ENCODE measurements around the gene MAN2A2. TPM values are rescaled to one million over a fixed set of nuclear protein-coding genes. Genes with fewer than 3 reads are reported as not detected.

The MAN2A2 gene
- total RNA-seq, 1 experiment from 2014 or later = 31.0 TPM

- H3K36me3 Mint-ChIP-seq = peaks cover 72% of the 10 kb centered on the region
- H3K4me3 Mint-ChIP-seq = no peak overlapping the region
- no peak for DNase-seq (ENCODE audit: low spot score)
- H3K27ac Mint-ChIP-seq = no peak overlapping the region
- no peaks in the 10 kb centered on the region for H3K4me1 Mint-ChIP-seq
- POLR2A ChIA-PET = no interaction called here
- TF ChIP-seq SP1 (CRISPR knock-in tag; conservative IDR thresholded peaks at IDR 0.05) (no peak), HMGA2 (CRISPR knock-in tag; IDR thresholded peaks at IDR 0.05) (no peak), OVOL2 (CRISPR knock-in tag; IDR thresholded peaks at IDR 0.05; ENCODE audit: borderline replicate concordance) (no peak), ESRRA (CRISPR knock-in tag; IDR thresholded peaks at IDR 0.05; ENCODE audit: borderline replicate concordance) (no peak), IRF1 (CRISPR knock-in tag; IDR thresholded peaks at IDR 0.05) (no peak), ZNF425 (CRISPR knock-in tag; conservative IDR thresholded peaks at IDR 0.05) (no peak), IRF2 (CRISPR knock-in tag; IDR thresholded peaks at IDR 0.05; ENCODE audit: borderline replicate concordance, low read depth) (no peak), MYBL2 (CRISPR knock-in tag; IDR thresholded peaks at IDR 0.05) (no peak), ZNF281 (CRISPR knock-in tag; IDR thresholded peaks at IDR 0.05) (no peak), ZNF138 (CRISPR knock-in tag; conservative IDR thresholded peaks at IDR 0.05) (no peak), CDX4 (CRISPR knock-in tag; IDR thresholded peaks at IDR 0.05; ENCODE audit: borderline replicate concordance) (no peak)
- H3K27me3 Mint-ChIP-seq (ENCODE audit: low read depth) = no peaks in the 10 kb centered on the region
- CTCF ChIA-PET = interaction anchor here (0.7 to 3.6 kb wide), 5 partner anchors 8 to 85 kb away, joined by 4 to 23 read pairs (median 6); partner anchors contain the start of gene UNC45A
- no peaks in the 10 kb centered on the region for H3K9me3 Mint-ChIP-seq
- ATAC-seq = no peak
Measured at GRCh38 chr15:90948506-90948905, 45.4 kb downstream of the MAN2A2 start.

GRCh38 chr15:90949979-90950675 lies 47.0 kb downstream of the MAN2A2 start:
- H3K36me3 Mint-ChIP-seq = peaks cover 59% of the 10 kb centered on the region
- ChIA-PET POLR2A (no interaction called here), CTCF (interaction anchor here (2.0 to 2.2 kb wide), 2 partner anchors 15 to 83 kb away, joined by 6 to 10 read pairs; partner anchors contain the start of gene UNC45A)
- DNase-seq (ENCODE audit: low spot score) = no peak
- no peak overlapping the region for H3K27ac Mint-ChIP-seq
- ATAC-seq = no peak
- TF ChIP-seq ZNF317 (CRISPR knock-in tag; IDR thresholded peaks at IDR 0.05; ENCODE audit: borderline replicate concordance, low read depth) (no peak), RORB (CRISPR knock-in tag; IDR thresholded peaks at IDR 0.05) (no peak), ZBTB43 (CRISPR knock-in tag; IDR thresholded peaks at IDR 0.05) (no peak), RELA (CRISPR knock-in tag; IDR thresholded peaks at IDR 0.05; ENCODE audit: borderline replicate concordance) (no peak), PRDM15 (CRISPR knock-in tag; IDR thresholded peaks at IDR 0.05) (no peak), ELF4 (CRISPR knock-in tag; IDR thresholded peaks at IDR 0.05; ENCODE audit: low read depth) (no peak), HMGXB4 (CRISPR knock-in tag; IDR thresholded peaks at IDR 0.05) (no peak), ZNF263 (CRISPR knock-in tag; IDR thresholded peaks at IDR 0.05; ENCODE audit: low read depth) (no peak)
- H3K4me3 Mint-ChIP-seq = no peak overlapping the region
- no peaks in the 10 kb centered on the region for H3K9me3 Mint-ChIP-seq
- no peaks in the 10 kb centered on the region for H3K27me3 Mint-ChIP-seq (ENCODE audit: low read depth)
- no peaks in the 10 kb centered on the region for H3K4me1 Mint-ChIP-seq

Data from WTC11 (cell line).